HepG2 (cell line): Measurements from ENCODE around the gene SLC36A3. TPM values are rescaled to one million over a fixed set of nuclear protein-coding genes. Genes with fewer than 3 reads are reported as not detected.

Experiments
- BATF2 ChIP-seq: sonication (generic); formaldehyde crosslinking; IDR thresholded peaks from 2 replicates; pipeline ENCODE4 v1.8.0; 2022; ENCODE audit warnings: mild to moderate bottlenecking, missing genetic modification reagents, moderate library complexity
- CCDC6 ChIP-seq: sonication (generic); formaldehyde crosslinking; IDR thresholded peaks from 2 replicates; pipeline ENCODE4 v1.8.1; 2022; ENCODE audit warnings: mild to moderate bottlenecking, missing genetic modification reagents, moderate library complexity
- DPF2 ChIP-seq: sonication (generic); formaldehyde crosslinking; IDR thresholded peaks from 2 replicates; pipeline ENCODE4 v1.4.0; 2020; ENCODE audit warnings: mild to moderate bottlenecking, low read depth, missing genetic modification reagents, borderline replicate concordance
- HINFP ChIP-seq: sonication (generic); formaldehyde crosslinking; IDR thresholded peaks from 2 replicates; pipeline ENCODE4 v1.4.0; 2020; ENCODE audit warnings: low read depth, mild to moderate bottlenecking, missing genetic modification reagents
- KDM5B ChIP-seq: sonication (generic); formaldehyde crosslinking; IDR thresholded peaks from 2 replicates; pipeline ENCODE4 v1.4.0; 2020; ENCODE audit warnings: missing genetic modification reagents, mild to moderate bottlenecking, borderline replicate concordance
- MTF2 ChIP-seq: sonication (generic); formaldehyde crosslinking; IDR thresholded peaks from 2 replicates; pipeline ENCODE4 v1.5.0; 2020; ENCODE audit warnings: missing genetic modification reagents, borderline replicate concordance
- NCOR1 ChIP-seq: fragments of 200-600 bp; sonication (generic); IDR thresholded peaks from 2 replicates; pipeline ENCODE4 v1.7.0; 2017; ENCODE audit warnings: antibody characterized with exemption, low read length, borderline replicate concordance
- NRL ChIP-seq: sonication (generic); formaldehyde crosslinking; IDR thresholded peaks from 2 replicates; pipeline ENCODE4 v1.5.0; 2020; ENCODE audit warnings: missing genetic modification reagents, mild to moderate bottlenecking, moderate library complexity, borderline replicate concordance
- POLR2A ChIP-seq, 2 experiments: IDR thresholded peaks; 2 replicates each; pipeline ENCODE4 v1.6.1; 2011; ENCODE audit warnings: low read depth in 2 of 2, low read length in 2 of 2, mild to moderate bottlenecking in 1 of 2, moderate library complexity in 1 of 2; ENCODE audit not compliant: insufficient read depth in 1 of 2
- SMARCC2 ChIP-seq: fragments of 450-650 bp; IDR thresholded peaks from 2 replicates; pipeline ENCODE4 v1.6.1; 2017; ENCODE audit warnings: antibody characterized with exemption, mild to moderate bottlenecking
- TGIF2 ChIP-seq: IDR thresholded peaks from 2 replicates; pipeline ENCODE4 v1.6.1; 2016; ENCODE audit warnings: control low read depth, missing compliant biosample characterization
- TRIM24 ChIP-seq: sonication (generic); formaldehyde crosslinking; IDR thresholded peaks from 2 replicates; pipeline ENCODE4 v1.8.0; 2022; ENCODE audit warnings: mild to moderate bottlenecking, missing genetic modification reagents
- ZBTB1 ChIP-seq: sonication (generic); formaldehyde crosslinking; IDR thresholded peaks from 2 replicates; pipeline ENCODE4 v1.4.0; 2020; ENCODE audit warnings: missing genetic modification reagents, borderline replicate concordance
- ZNF33A ChIP-seq: sonication (generic); formaldehyde crosslinking; IDR thresholded peaks from 2 replicates; pipeline ENCODE4 v1.5.1; 2020; ENCODE audit warnings: missing genetic modification reagents, mild to moderate bottlenecking, moderate library complexity, borderline replicate concordance
- ZNF407 ChIP-seq: sonication (generic); formaldehyde crosslinking; IDR thresholded peaks from one replicate; pipeline ENCODE4 v1.5.1; 2020; ENCODE audit warnings: mild to moderate bottlenecking, missing genetic modification reagents; ENCODE audit errors: not compliant biosample characterization
- ZNF512 ChIP-seq: sonication (generic); formaldehyde crosslinking; IDR thresholded peaks from 2 replicates; pipeline ENCODE4 v1.4.0; 2020; ENCODE audit warnings: mild to moderate bottlenecking, missing genetic modification reagents
- ZNF737 ChIP-seq: sonication (generic); formaldehyde crosslinking; IDR thresholded peaks from 2 replicates; pipeline ENCODE4 v1.5.0; 2020; ENCODE audit warnings: missing genetic modification reagents, mild to moderate bottlenecking, borderline replicate concordance
- polyA plus RNA-seq, 8 experiments: library from polyadenylated mRNA; depleted of rRNA in 3 of 8; stranded (reverse) in 7 of 8; unstranded in 1 of 8; fragments of >200 nt; fragmentation: Illumina TruSeq in 4 of 8; extraction: Trizol in 4 of 8; gene quantifications; 2 replicates each; pipeline versions ENCODE4 v1.2.1 to v1.2.3, GENCODE V29; 2011 to 2016; ENCODE audit warnings: low read depth in 4 of 8, missing spikeins in 1 of 8, mixed read lengths in 1 of 8; ENCODE audit not compliant: insufficient read depth in 1 of 8
- total RNA-seq, 5 experiments: library from RNA; depleted of rRNA; stranded (reverse); fragments of >200 nt; fragmentation: Illumina TruSeq; extraction: Trizol; gene quantifications; 2 replicates each; pipeline ENCODE4 v1.2.3, GENCODE V29; 2016; ENCODE audit warnings: low read depth in 1 of 5

The SLC36A3 gene
- total and polyA plus RNA-seq, 2 of the 13 experiments (the other 11 are each of a cell fraction or from before 2014, with no cell fraction given) = not detected

GRCh38 chr5:151234476-151235238, 68.9 kb downstream of the SLC36A3 start (continued):
- no peak for TF ChIP-seq BATF2
- no peak for TF ChIP-seq ZNF407
- TF ChIP-seq CCDC6 (CRISPR knock-in tag) = no peak
- TF ChIP-seq HINFP = no peak
- no peak for TF ChIP-seq SMARCC2
- no peak for TF ChIP-seq TGIF2
- no peak for TF ChIP-seq ZNF33A (CRISPR knock-in tag)
- no peak for TF ChIP-seq ZNF512
- TF ChIP-seq ZNF737 (CRISPR knock-in tag) = no peak
- no peak for TF ChIP-seq NRL (CRISPR knock-in tag)
- TF ChIP-seq POLR2A (IDR thresholded peaks at IDR 0.05; ENCODE audit: insufficient read depth in 1 of 2, low read depth in 2 of 2, low read length in 2 of 2) = peak in 1 of 2 experiments; percentile 74; a peak in 2 of 4 replicates
- peak; percentile 33; the same call in 1 of the 2 replicates for TF ChIP-seq DPF2
- no peak for TF ChIP-seq TRIM24
- TF ChIP-seq ZBTB1 (CRISPR knock-in tag) = no peak
- no peak for TF ChIP-seq MTF2 (CRISPR knock-in tag)
- no peak for TF ChIP-seq KDM5B (CRISPR knock-in tag)
- peak; percentile 75; the same call in 1 of the 2 replicates for TF ChIP-seq NCOR1
